PC-9 (cell line): Measurements from ENCODE around the gene UVSSA. TPM values are rescaled to one million over a fixed set of nuclear protein-coding genes. Genes with fewer than 3 reads are reported as not detected.
"Not testable (repeated sequence)": the region's sequence is repeated elsewhere in the genome, so short reads cannot be mapped to it uniquely, and the experiment has no call there.

ENCODE experiments used
- BruUV-seq: library from RNA; stranded (reverse); fragments of 400-500 nt; replicated peaks from 2 replicates; lab custom pipeline; 2021; lab: Mats Ljungman, UMichigan
- CTCF ChIA-PET: fragments of 300-600 bp; sonication (Branson Sonifier 250); formaldehyde crosslinking; loops from one replicate; lab custom pipeline; 2022; ENCODE audit warnings: antibody characterized with exemption; lab: Charles Lee
- POLR2A ChIA-PET: fragments of 300-600 bp; sonication (Branson Sonifier 250); formaldehyde crosslinking; loops from one replicate; lab custom pipeline; 2022; ENCODE audit warnings: antibody characterized with exemption; ENCODE audit not compliant: unreplicated experiment; lab: Charles Lee
- DNase-seq, 2 experiments: peaks; one replicate each; pipeline versions ENCODE4 v3.0.0 to v3.0.0-alpha.2; 2015 to 2022; ENCODE audit warnings: mixed read lengths in 1 of 2
- H2AFZ ChIP-seq: fragments of 200-600 bp; sonication (generic); 2 replicates; pipeline ENCODE4 v1.8.1; 2017; ENCODE audit warnings: antibody characterized with exemption
- H3F3A ChIP-seq: fragments of 200-600 bp; sonication (generic); 2 replicates; pipeline ENCODE4 v1.8.1; 2017; ENCODE audit warnings: antibody characterized with exemption, mild to moderate bottlenecking, low read depth; ENCODE audit not compliant: insufficient read depth
- H3K27ac ChIP-seq: fragments of 200-600 bp; sonication (generic); 2 replicates; pipeline ENCODE4 v1.6.1; 2016; ENCODE audit warnings: mixed run types
- H3K27me3 ChIP-seq: fragments of 200-600 bp; sonication (generic); 2 replicates; pipeline ENCODE4 v1.6.1; 2016; ENCODE audit warnings: low read depth, mixed run types; ENCODE audit not compliant: insufficient read depth
- H3K36me3 ChIP-seq: fragments of 200-600 bp; sonication (generic); 2 replicates; pipeline ENCODE4 v1.6.1; 2016; ENCODE audit warnings: low read depth, mixed run types
- H3K4me1 ChIP-seq: fragments of 200-600 bp; sonication (generic); replicated peaks from 2 replicates; pipeline ENCODE4 v1.6.1; 2016; ENCODE audit warnings: mixed run types; ENCODE audit not compliant: insufficient read depth
- H3K4me2 ChIP-seq: fragments of 200-600 bp; sonication (generic); 2 replicates; pipeline ENCODE4 v1.6.1; 2017; ENCODE audit warnings: mixed run types
- H3K4me3 ChIP-seq: fragments of 200-600 bp; sonication (generic); 2 replicates; pipeline ENCODE4 v1.6.1; 2016; ENCODE audit warnings: mixed run types
- H3K79me2 ChIP-seq: fragments of 200-600 bp; sonication (generic); 2 replicates; pipeline ENCODE4 v1.6.1; 2017; ENCODE audit warnings: low read depth, mixed run types
- H3K9me2 ChIP-seq: fragments of 200-600 bp; sonication (generic); 2 replicates; pipeline ENCODE4 v1.8.1; 2017; ENCODE audit warnings: mild to moderate bottlenecking; ENCODE audit not compliant: insufficient read depth
- H3K9me3 ChIP-seq: fragments of 200-600 bp; sonication (generic); 2 replicates; pipeline ENCODE4 v1.8.1; 2016; ENCODE audit warnings: low read depth; ENCODE audit not compliant: insufficient read depth
- H4K20me1 ChIP-seq: fragments of 200-600 bp; sonication (generic); 2 replicates; pipeline ENCODE4 v1.8.1; 2017; ENCODE audit not compliant: insufficient read depth
- CTCF ChIP-seq: fragments of 200-600 bp; sonication (generic); conservative IDR thresholded peaks from 2 replicates; pipeline ENCODE4 v1.6.1; 2017; ENCODE audit warnings: mixed run types, antibody characterized with exemption, mild to moderate bottlenecking, moderate library complexity
- EZH2 ChIP-seq: fragments of 200-600 bp; sonication (generic); IDR thresholded peaks from 2 replicates; pipeline ENCODE4 v1.8.0; 2017; ENCODE audit warnings: antibody characterized with exemption, low read depth
- intact Hi-C: fragments of 100-400 bp; cut with micrococcal nuclease; formaldehyde crosslinking; loops from one replicate; pipeline ENCODE4 v1.10.0; 2022; ENCODE audit not compliant: unreplicated experiment
- total RNA-seq: library from RNA; stranded (reverse); gene quantifications from 2 replicates; pipeline ENCODE4 v1.2.3, GENCODE V29; 2021

Gene UVSSA
- total RNA-seq, 1 experiment from 2014 or later, result 24.3 TPM

- Histone ChIP-seq H3F3A (no peaks in the 10 kb centered on the region), H3K9me3 (no peaks in the 10 kb centered on the region), H3K9me2 (no peaks in the 10 kb centered on the region), H3K4me1 (no peaks in the 10 kb centered on the region), H2AFZ (no peak overlapping the region), H3K4me2 (no peak overlapping the region), H3K36me3 (no peaks in the 10 kb centered on the region), H3K27me3 (peaks cover 81% of the 10 kb centered on the region), H3K27ac (no peak overlapping the region), H4K20me1 (no peaks in the 10 kb centered on the region), H3K4me3 (no peak overlapping the region), H3K79me2 (no peaks in the 10 kb centered on the region)
- POLR2A ChIA-PET, result no interaction called here
- no peak for DNase-seq
- intact Hi-C loops, result no loop called here
- TF ChIP-seq EZH2, result no peak
- TF ChIP-seq CTCF, result no peak
- CTCF ChIA-PET, result no interaction called here
- no TSS peak for BruUV-seq
These were observed 72.7 kb downstream of the UVSSA start for GRCh38 chr4:1419708-1420107.

GRCh38 chr4:1421657-1422056, 74.6 kb downstream of the UVSSA start:
- H3K4me1 ChIP-seq, result no peaks in the 10 kb centered on the region
- BruUV-seq, result no TSS peak
- no peaks in the 10 kb centered on the region for H3F3A ChIP-seq
- no peak overlapping the region for H2AFZ ChIP-seq
- H3K27ac ChIP-seq, result no peak overlapping the region
- DNase-seq, result no peak
- no peaks in the 10 kb centered on the region for H4K20me1 ChIP-seq
- TF ChIP-seq EZH2, result no peak
- TF ChIP-seq CTCF, result no peak
- no peaks in the 10 kb centered on the region for H3K79me2 ChIP-seq
- no peak overlapping the region for H3K4me2 ChIP-seq
- H3K9me3 ChIP-seq, result no peaks in the 10 kb centered on the region
- CTCF ChIA-PET, result no interaction called here
- H3K27me3 ChIP-seq, result peaks cover 89% of the 10 kb centered on the region
- POLR2A ChIA-PET, result no interaction called here
- intact Hi-C loops, result no loop called here
- no peaks in the 10 kb centered on the region for H3K9me2 ChIP-seq
- no peaks in the 10 kb centered on the region for H3K36me3 ChIP-seq
- no peak overlapping the region for H3K4me3 ChIP-seq

DNA sequence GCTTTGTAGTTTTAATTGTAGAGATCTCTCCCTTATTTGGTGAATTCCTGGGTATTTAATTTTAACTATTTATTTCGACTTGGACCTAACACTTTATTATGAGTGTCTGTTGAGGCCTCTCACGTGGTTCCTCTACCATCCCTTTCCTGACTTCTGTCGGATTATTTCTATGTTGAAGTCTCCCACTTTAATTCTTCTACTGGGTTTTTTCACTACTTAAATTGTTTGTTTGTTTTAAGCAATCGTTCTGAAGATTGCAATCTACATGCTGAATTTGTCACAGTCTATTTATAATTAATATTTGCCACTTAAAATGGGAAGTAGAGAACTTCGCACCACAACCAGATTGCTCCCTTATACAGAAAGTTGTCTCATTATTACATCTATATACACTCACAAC, 80.0 kb downstream of the UVSSA start:
- H2AFZ ChIP-seq, result no peak overlapping the region
- no peak overlapping the region for H3K4me3 ChIP-seq
- peak; percentile 100 for TF ChIP-seq EZH2
- TF ChIP-seq CTCF, result no peak
- DNase-seq, result no peak
- intact Hi-C loops, result no loop called here
- H3K9me2 ChIP-seq, result no peaks in the 10 kb centered on the region
- BruUV-seq, result no TSS peak
- ChIA-PET POLR2A (no interaction called here), CTCF (no interaction called here)
- no peak overlapping the region for H3K4me2 ChIP-seq
- no peaks in the 10 kb centered on the region for H4K20me1 ChIP-seq
- H3K27ac ChIP-seq, result no peak overlapping the region
- H3F3A ChIP-seq, result no peaks in the 10 kb centered on the region
- H3K27me3 ChIP-seq, result peaks cover 48% of the 10 kb centered on the region
- H3K79me2 ChIP-seq, result no peaks in the 10 kb centered on the region
- no peaks in the 10 kb centered on the region for H3K4me1 ChIP-seq
- no peaks in the 10 kb centered on the region for H3K9me3 ChIP-seq
- no peaks in the 10 kb centered on the region for H3K36me3 ChIP-seq

DNA sequence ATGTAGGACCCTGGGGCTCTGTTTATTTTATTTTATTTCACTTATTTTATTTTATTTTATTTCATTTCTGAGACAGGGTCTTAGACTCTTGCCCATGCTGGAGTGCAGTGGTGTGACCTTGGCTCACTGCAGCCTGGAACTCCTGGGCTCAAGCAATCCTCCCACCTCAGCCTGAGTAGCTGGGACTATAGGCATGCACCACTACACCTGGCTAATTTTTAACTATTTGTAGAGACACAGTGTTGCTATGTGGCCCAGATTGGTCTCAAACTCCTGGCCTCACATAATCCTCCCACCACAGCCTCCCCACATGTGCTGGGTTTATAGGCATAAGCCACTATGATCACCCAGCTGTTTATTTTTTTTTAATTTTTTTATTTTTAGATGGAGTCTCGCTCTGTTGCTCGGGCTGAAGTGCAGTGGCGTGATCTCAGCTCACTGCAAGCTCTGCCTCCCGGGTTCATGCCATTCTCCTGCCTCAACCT, 96.7 kb downstream of the UVSSA start:
- H3K4me3 ChIP-seq, CTCF ChIA-PET, H3K9me3 ChIP-seq, H2AFZ ChIP-seq, H3K4me1 ChIP-seq, H3K36me3 ChIP-seq, DNase-seq, BruUV-seq, H3F3A ChIP-seq, H4K20me1 ChIP-seq, H3K9me2 ChIP-seq, H3K4me2 ChIP-seq, intact Hi-C loops, H3K79me2 ChIP-seq, H3K27ac ChIP-seq: not testable (repeated sequence)
- POLR2A ChIA-PET, result interaction anchor here (0.7 kb wide), 1 partner anchor 644 kb away, joined by 6 read pairs; no protein-coding TSS in a partner anchor
- peaks cover 68% of the 10 kb centered on the region for H3K27me3 ChIP-seq
